Measurements from ENCODE around the gene C2orf72. TPM values are rescaled to one million over a fixed set of nuclear protein-coding genes. Genes with fewer than 3 reads are reported as not detected.

C2orf72 gene
- total RNA-seq, 4 donors from 2014 or later: 0.21 to 1.6 (median 1.1) TPM; not detected in 1

DNA sequence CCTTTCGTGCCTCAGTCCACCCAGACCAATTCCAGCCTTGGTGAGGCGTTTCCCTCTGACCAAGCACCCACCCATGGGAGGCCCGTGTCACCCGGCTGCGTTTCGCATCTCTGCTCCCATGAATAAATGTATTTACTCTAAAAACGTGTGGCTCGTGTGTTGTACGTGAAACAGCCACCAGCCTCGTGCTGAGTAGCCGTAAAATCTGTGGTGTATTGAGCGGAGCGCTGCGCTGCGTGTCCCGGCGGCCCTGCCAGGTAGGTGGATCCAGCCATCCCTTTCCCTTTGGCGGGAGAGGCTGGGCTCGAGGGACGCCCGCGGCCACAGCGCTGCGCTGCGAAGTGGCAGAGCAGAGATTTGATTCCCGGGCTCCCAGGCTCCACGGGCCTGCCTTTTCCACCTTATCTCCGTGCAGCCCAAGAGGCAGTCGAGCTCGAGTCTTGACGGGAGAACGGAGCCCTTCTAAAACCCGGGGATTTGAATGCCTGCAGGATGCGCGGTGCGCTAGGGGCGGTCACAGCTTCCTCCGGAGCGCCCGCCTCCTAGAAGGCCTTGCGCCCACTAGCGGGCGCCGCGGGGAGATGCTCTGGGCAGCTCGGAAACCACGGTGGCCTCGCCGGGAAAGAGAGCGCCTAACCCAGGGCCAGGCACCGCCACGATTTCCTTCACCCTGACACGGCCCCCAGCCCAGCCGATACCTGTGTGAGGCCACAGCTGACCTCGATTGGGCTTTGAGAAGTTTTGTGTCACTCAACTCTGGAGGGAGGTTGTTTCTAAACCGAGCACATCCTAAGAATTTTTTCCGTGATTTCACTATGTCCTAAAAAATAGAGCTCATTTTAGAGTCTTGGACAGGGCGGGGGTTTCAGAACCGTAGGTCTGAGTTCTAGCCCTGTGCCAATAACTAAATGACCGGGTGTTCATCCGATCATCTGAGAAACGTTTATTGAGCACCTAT, 15.4 kb downstream of the C2orf72 start:
- Histone ChIP-seq H3K9me3 (no peaks in the 10 kb centered on the region), H3K4me3 (peak overlapping the region; percentile 39 to 79 (median 64)), H3K4me1 (peaks cover 8 to 29% (median 13%) of the 10 kb centered on the region in 3 donors), H3K27me3 (peaks cover 0 to 13% (median 0%) of the 10 kb centered on the region in 4 donors), H3K36me3 (no peaks in the 10 kb centered on the region), H3K27ac (peak overlapping the region in 3 of 4 donors; percentile 51 to 58 (median 57))
- TF ChIP-seq POLR2A (IDR thresholded peaks at IDR 0.05): no peak
- TF ChIP-seq, protein P1, sequence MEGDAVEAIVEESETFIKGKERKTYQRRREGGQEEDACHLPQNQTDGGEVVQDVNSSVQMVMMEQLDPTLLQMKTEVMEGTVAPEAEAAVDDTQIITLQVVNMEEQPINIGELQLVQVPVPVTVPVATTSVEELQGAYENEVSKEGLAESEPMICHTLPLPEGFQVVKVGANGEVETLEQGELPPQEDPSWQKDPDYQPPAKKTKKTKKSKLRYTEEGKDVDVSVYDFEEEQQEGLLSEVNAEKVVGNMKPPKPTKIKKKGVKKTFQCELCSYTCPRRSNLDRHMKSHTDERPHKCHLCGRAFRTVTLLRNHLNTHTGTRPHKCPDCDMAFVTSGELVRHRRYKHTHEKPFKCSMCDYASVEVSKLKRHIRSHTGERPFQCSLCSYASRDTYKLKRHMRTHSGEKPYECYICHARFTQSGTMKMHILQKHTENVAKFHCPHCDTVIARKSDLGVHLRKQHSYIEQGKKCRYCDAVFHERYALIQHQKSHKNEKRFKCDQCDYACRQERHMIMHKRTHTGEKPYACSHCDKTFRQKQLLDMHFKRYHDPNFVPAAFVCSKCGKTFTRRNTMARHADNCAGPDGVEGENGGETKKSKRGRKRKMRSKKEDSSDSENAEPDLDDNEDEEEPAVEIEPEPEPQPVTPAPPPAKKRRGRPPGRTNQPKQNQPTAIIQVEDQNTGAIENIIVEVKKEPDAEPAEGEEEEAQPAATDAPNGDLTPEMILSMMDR (IDR thresholded peaks at IDR 0.05): peak; percentile 74 to 94 (median 91)
- DNase-seq: peak; percentile 15
- intact Hi-C loops (cut with DNase I): no loop called here
- 9 to 13% methylated on average over 23 to 28 of the region's 62 CpGs for WGBS, 2 donors

DNA sequence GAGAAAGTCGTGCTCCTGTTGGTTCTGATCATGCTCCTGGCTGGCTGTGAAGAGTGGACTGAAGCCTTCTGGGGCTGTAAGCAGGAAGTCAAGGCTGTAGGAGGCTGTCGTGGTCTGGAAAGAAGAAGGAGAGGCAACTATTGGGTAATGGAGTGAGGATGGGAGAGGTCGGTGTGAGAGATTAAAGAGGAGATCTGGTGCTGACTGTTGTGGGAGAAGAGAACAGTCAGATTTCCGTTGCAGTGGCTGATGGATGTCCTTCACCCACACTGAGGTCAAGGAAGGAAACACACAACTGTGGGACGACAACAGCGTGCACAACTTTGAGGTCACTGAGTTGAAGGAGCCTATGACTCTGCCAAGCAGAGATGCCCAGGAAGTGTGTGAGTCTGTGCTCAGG, 16.5 kb downstream of the C2orf72 start:
- H3K27ac ChIP-seq: no peak overlapping the region
- TF ChIP-seq, protein P1 (IDR thresholded peaks at IDR 0.05): no peak
- TF ChIP-seq POLR2A (IDR thresholded peaks at IDR 0.05): no peak
- intact Hi-C loops (cut with DNase I): no loop called here
- WGBS, 2 donors: 56 to 81% methylated on average over 6 of the region's 6 CpGs
- no peaks in the 10 kb centered on the region for H3K36me3 ChIP-seq
- no peaks in the 10 kb centered on the region for H3K9me3 ChIP-seq
- H3K27me3 ChIP-seq: peaks cover 0 to 12% (median 0%) of the 10 kb centered on the region in 4 donors
- H3K4me1 ChIP-seq: peaks cover 12 to 39% (median 23%) of the 10 kb centered on the region in 3 donors
- DNase-seq: no peak
- H3K4me3 ChIP-seq: no peak overlapping the region

DNA sequence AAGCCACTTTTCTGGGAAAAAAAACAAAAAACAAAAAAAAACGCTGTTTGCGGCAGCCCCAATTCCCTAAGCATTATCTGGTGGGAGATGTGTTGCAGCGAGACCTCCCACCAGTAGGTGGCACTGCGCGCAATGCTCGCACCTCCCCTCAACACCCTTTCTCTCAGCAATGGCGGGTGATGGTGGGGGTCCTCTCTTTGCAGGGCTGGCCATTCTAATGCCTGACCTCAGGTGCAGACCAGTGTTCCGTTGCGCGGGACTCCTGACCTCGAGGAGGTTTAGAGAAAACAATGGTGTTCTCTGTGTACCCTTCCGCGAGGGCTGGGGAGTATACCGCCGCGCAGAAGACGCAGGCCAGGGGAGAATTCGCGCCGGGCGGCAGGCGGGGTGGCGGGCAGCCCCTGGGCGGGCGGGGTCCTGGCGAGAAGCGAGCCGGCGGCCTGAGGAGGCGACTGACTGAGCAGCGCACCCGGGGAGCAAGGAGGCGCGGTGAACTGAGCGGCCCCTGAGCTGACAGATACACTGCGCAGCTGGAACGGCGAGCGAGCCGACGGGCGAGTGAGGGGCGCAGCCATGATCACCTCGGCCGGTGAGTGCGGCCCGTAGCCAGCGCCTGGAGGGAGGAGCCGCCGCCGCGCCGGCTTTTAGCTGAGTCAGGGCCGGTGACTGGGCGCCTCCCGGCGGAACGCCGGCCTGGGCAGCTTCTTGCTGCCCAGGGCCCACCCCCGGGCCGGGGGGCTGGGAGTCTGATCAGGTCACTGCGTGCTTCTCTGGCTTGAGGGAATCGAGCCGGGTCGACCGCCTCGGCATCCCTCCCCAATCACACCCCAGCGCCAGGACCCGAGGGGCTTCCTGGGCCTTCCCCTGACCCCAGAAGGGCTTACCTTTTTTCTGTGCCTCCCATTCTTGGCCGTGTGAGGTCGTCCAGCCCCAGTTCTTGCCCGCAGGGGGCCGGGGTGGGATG, 19.4 kb downstream of the C2orf72 start, which contains the start of gene PSMD1:
PSMD1 (plus strand) TSS at position 415 of the 964 bp plus-strand sequence; CDS start at position 574, 159 bp downstream.
- WGBS, 2 donors: 0 to 1% methylated on average over 18 to 21 of the region's 73 CpGs
- Histone ChIP-seq H3K27me3 (no peaks in the 10 kb centered on the region), H3K4me1 (peaks cover 12 to 60% (median 33%) of the 10 kb centered on the region in 3 donors), H3K36me3 (peaks cover 0 to 7% (median 5%) of the 10 kb centered on the region in 3 donors), H3K9me3 (no peaks in the 10 kb centered on the region), H3K27ac (peak within 1 kb of the TSS; percentile 87 to 97 (median 96)), H3K4me3 (peak within 1 kb of the TSS; percentile 83 to 98 (median 95))
- intact Hi-C loops (cut with DNase I): no loop called here
- DNase-seq: peak; percentile 75
- TF ChIP-seq POLR2A (IDR thresholded peaks at IDR 0.05): peak in 2 of 4 donors; percentile 32 to 39
- TF ChIP-seq, protein P1 (IDR thresholded peaks at IDR 0.05): peak; percentile 88 to 96 (median 94)

DNA sequence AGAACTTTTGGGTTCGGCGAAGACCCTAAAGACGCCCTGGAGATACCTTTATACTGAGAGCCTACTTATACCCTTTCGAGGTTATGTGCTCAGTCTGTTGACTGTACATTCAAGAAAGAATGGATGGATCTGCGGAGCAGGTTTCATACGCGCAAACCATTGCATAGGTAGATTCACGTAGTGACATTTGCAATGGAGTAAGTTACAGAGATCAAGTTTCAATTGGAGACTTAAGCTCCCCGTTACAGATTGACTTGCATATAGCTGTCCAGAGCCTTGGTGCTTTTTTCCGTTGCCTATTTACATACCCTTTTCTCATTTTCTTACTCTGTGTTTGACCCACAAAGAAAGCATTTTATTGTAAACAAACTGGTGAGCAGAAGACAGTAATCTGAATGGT, 20.3 kb downstream of the C2orf72 start:
- no peaks in the 10 kb centered on the region for H3K9me3 ChIP-seq
- TF ChIP-seq, protein P1 (IDR thresholded peaks at IDR 0.05): no peak
- TF ChIP-seq POLR2A (IDR thresholded peaks at IDR 0.05): no peak
- H3K27me3 ChIP-seq: no peaks in the 10 kb centered on the region
- H3K4me3 ChIP-seq: peak overlapping the region; percentile 83 to 98 (median 95)
- 4 to 12% methylated on average over 6 to 10 of the region's 10 CpGs for WGBS, 2 donors
- intact Hi-C loops (cut with DNase I): no loop called here
- peaks cover 8 to 59% (median 30%) of the 10 kb centered on the region in 3 donors for H3K4me1 ChIP-seq
- no peak for DNase-seq
- peak overlapping the region in 3 of 4 donors; percentile 87 to 97 (median 95) for H3K27ac ChIP-seq
- H3K36me3 ChIP-seq: peaks cover 0 to 16% (median 7%) of the 10 kb centered on the region in 3 donors
